AG20443 (cell line): ENCODE data around the gene MBOAT1.

Source experiments
- DNase-seq: peaks from one replicate; pipeline ENCODE4 v3.0.0; 2012; ENCODE audit warnings: low spot score, mixed read lengths

MBOAT1 gene

DNA sequence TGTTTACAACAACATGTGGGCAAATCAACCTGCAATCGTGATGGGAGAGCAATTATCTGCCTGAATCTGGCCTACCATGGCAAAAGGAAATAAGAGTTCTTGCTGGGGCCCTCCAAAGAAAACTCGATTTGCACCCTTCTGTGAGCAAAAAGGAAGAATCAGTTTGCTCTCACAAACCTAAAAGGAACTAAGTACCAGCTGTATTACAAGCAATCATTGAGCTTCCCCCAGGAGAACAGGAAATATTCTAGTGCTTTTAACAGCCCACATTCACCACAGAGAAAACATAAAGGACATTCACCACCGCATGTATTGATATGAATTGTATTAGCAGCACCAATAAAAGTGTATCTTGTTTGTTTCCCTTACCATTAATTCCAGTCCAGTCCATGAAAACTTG, 75.0 kb downstream of the MBOAT1 start:
- no peak for DNase-seq

DNA sequence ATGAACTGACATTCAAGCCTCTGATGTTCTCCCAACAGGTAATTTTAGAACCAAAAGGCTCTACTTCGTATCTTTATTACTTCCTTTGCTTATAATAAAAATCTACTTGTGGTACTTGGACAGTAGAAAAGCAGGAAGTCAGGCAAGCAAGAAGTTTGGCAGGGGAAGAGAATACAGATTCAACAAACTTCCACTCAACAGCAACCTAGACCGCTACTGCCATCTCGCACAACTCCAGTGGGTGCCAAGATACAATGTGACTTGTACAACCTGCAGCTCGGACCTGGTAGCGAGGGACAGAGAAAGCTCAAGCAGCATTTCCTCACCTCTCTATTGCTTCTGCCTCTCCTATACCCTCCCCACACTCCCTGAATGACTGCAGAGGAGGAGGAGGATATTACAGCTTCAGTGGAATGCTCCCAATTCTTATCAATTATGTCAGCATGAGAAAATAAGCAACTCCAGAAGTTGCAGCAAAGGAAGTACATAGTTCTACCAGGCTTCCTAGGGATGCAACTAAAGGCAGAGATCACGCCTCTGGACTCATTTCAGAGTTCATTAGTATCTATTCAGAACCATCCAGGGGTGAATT, 76.5 kb downstream of the MBOAT1 start:
- DNase-seq = no peak

DNA sequence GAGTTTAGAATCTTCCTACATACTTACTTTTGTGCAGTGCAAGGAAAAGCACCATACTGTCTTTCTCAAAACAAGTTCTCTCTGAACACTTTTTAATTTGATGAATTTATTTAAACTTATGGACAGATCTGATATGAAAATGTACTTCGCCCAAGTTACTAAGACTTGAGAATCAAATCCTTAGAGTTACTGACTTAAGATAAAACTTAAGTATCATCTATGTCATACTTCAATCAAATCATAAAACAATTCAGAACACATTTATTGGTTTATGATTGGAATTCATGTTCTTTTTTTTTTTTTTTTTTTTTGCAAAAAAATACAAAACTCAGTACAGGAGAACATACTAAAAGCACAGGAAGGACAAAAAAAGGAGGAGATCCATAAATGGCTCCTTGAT, 77.7 kb downstream of the MBOAT1 start:
- DNase-seq = no peak

DNA sequence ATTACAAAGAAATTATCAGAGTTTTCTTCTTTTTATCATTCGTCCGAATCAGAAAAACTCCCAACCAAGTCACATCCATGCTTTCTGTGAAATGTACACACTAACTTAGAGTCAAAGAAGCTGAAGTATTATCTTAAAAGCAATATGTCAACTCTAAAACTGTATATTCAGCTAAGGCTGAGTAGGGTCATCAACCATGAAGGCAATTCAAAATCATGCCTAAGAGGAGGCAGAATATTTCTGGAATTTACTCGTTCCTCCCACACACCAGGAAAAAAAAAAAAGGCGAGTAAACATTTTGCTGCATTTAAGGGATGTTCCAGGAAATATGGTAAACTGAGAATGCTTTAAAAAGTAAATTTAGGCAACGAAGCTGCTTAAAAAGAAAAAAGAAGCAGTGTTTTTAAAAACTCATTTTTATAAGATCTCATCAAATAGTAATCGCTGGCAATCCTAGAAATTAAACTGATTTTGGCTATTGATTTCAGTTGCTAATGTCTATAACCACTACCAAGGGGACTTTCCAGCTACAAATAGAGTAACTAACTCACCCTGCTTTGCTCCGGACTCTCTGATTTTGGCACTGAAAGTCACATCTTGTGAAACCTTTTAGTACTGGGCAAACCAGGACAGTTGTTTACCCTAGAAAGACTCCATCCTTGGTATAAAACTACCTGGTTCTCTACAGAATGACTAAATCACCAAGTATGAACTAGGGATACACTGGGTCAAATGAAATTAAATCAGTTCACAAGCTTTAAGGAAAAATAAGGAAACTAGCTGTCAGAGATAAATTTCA, 82.8 kb downstream of the MBOAT1 start:
- no peak for DNase-seq

DNA sequence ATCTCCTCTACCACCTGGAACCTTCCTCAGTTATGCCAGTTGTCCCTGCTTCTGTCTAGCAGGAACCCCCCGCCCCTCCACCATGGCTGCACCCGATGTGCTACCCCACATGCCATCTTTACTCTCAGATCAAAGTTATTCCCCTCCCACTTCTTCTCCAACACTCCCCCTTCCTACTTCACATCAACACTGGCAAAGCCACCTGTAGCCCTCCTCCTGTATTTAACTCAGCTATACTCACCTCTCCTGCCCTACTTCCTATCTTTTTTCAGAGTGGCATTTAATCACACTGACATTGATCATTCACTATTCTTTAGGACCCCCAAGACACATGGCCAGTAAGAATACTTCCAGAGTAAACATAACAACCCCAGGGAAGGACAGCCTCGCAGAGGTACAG, 84.3 kb downstream of the MBOAT1 start:
- DNase-seq = no peak

DNA sequence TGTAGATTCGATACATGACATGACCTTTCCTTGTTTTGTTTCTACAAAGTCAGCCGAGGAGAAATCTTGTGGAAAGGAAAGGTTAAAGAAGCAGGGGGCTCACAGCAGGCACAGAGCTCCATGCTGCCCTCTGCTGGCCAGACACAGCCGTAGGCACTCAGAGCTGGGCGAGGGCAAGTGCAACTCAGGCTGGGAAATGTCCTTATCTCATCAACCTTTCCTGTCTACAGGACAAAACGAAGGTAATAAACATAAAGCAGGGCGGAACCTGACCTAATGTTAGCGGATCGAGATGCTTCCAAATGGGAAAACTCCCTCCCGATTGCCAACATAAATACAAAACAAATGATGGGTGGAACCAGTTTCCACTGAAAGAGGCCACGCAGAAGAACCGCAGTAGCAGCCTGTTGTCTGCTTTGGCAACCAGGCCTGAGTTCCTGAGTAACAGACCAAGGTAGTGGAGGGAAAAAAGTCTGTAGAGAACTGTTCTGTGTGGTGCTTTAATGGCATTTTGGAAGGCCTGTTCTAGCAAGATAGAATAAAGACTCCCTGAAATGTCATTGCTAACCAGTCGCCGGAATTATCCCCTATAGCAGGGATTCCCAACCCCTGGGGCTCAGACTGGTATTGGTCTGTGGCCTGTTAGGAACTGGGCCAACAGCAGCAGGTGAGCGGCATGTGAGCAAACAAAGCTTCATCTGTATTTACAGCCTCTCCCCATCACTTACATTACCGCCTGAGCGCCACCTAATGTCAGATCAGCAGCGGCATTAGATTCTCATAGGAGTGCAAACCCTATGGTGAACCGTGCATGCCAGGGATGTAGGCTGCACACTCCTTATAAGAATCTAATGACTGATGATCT, 85.2 kb downstream of the MBOAT1 start:
- DNase-seq = peak; percentile 84

DNA sequence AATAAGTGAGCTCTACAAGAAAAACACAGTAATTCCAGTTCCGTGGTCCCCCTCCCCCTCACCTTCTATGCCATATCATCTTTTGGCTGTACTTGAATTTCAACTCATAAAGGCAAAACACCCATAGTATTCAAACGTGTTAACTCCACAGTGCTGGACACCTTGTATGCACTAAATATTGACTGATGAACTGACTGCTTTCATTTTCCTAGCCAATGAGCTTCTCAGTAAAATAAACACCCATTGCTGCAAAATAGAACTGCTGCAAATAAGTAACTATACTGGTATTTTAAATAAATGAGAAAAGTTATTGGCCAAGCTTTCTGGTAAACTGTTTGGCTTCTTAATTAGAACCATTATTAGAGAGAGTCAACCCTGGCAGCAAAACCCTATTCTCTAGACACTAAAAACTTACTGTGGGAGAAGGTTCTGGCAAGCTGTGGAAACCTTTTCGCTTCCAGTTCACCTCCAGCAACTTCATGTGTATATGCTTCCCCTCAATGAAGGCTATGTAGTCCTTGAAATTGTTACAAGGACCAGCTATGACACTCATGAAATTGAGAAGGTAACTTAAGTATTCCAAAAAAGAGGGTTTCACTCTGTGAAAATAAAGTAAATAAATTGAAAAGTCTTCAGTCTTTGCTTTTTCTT, 86.0 kb downstream of the MBOAT1 start:
- DNase-seq = no peak

DNA sequence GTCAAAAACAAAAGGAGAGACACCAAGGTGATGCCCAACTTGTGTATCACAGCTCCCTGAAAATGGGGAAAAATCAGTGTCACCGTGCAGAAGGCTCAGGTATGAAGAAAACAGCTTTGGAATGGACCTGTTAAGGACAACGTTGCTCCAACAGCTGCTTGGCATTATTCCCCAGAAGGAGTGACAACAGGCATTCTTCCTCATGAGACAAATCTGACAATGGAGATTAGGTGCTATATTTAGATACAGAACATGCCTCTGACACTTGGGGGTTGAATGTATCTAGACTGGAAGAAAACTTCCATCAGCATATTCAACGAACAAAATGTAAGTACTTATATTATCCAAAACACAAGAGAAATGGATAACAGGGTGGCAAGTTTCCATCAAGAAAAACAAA, 87.7 kb downstream of the MBOAT1 start:
- DNase-seq = no peak

DNA sequence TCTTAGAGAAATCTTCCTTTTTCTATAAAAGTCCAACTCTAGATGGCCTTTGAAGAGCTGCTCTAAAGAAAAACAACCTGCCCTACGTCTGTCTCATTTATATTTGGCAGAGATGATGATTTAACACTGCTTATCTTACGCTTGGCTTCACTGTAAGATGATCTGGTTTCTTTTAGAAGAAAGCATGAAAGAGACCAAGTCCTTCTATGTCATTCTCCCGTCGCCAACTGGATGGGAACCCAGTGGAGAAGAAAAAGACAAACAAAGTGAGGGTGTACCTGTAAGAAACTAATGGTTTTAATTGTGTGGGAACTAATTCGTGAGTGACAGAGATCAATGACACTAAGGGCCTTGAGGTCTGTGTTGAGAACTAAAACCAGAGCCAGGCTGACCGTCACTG, 92.8 kb downstream of the MBOAT1 start:
- no peak for DNase-seq

DNA sequence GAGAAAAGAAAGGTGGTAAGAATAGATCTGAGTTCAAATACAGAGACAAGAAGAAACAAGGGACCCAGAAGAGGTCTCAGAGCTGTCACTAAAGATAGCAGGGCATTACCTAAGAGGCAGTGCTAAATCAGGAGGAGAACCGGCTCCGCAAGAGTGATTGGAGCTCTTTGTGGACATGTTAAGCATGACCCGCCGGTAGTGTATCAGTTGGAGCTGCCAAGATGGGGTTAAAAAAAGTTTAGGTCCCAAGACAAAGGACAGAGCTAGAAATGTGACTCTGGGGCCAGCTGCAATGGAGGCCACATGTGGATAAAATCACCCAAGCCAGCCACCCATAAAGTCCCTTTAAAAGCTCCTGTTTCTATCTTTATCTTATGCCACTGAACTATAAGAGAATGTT, 93.4 kb downstream of the MBOAT1 start:
- DNase-seq = no peak

DNA sequence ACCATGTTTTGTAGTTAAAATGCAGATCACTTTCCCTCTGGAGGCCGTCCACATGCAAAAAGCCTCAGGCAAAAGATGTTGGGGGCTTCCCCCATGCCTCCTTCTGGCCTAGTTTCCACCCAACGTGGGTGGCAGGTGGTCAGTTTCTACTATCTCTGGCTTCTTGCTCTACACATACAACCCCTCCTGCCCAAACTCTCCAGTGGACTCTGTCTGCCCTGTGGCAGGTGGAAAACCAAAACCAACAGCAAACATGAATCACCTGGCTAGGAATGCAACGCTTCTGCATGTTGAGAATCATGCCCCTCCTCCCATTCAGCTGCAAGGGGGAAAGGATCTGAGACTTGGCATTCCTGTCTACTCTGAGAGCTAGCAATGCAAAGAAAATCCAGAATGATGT, 94.8 kb downstream of the MBOAT1 start:
- DNase-seq = no peak

DNA sequence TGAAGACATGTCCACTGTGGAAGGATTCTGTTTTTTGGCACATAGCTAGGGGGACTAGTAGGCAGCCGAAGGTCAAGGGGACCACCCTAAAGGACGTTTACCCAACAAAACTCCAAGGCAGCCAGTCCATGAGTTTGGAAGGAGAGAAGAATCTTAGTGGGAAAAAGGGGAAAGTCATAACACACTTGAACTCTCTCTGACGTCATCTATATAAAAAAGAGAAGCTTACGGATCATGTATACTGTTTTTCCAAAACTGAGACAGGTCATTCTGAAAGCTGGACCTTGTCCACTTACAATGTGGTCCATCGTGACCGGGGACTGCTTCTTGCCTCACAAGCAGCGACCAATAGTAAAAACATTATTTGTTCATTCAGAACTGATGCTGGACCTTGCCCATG, 95.5 kb downstream of the MBOAT1 start:
- no peak for DNase-seq

DNA sequence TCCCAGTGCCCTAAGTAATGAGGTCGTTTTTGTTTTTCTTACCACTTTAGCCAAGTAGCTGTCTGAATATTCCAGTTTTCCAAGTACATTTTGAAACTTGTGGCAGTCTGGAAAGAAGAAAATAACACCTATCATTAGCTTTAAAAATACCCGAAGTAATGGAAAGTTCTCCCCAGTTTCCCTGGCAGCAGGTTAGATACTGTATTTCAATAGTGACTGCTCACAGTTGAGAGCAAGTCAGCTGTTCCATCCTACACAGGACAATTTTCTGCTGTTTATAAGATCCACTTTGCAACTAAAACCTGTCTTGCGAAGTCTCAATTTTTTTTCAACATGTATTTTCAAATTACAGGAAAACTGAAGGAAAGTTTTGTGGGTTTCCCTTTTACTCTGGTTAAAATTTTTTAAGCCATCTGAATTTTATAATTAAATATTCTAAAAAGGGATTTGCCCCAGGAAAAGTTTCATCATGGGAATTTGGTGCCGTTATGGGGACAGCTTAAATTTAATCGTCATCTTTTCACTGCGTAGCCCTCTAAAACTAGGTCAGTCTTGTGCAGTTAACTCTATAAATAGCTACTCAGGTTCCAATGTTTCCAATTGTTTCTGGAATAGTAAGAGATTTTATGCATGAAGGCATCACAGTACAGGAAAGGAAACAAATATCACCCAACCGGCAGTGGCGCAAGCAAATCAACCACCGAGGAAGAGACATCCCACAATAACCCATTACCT, 96.9 kb downstream of the MBOAT1 start:
- DNase-seq = no peak

DNA sequence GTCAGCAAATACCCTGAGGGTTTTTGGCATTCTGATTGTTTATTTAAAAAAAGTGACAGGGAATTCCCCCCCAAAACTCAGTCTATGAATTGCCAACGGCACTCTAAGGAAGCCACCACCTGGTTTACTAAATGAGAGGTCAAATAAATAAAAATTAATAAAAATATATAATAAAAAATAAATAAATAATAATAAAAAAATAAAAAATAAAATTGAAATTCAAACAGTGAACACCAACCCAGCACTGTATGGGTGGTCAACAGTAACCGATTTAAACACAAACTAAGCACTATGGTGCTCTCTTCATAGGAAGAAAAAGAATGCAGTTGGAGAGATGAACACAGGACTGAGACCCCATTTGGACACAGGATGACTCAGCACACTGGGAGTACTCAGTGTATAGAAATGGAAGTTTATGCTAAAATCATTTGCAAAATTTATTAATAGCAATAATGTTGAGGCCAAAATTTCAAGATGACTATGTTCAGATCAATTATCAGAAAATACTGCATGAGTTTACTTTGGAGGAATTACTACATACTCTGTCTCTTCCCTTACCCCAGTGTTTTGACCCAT, 98.5 kb downstream of the MBOAT1 start:
- DNase-seq = no peak

DNA sequence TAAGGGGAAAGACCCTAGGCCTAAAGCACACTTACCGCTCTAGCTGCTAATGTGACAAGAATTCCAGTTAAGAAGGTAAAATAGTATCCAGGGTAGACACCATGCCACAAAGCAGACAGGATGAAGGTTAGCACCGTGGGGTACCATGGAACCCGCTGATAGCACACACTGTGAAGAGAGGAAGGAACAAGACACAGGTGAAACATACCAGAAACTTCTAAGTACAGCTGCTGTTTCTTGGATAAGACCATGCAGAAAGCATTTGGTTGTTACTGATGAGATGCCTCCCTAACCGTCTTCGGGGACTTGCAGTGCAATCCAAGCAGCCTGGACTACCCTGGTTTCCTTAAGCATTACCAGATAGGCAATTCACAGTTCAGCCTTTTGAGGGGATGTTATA, 99.4 kb downstream of the MBOAT1 start:
- DNase-seq = no peak

DNA sequence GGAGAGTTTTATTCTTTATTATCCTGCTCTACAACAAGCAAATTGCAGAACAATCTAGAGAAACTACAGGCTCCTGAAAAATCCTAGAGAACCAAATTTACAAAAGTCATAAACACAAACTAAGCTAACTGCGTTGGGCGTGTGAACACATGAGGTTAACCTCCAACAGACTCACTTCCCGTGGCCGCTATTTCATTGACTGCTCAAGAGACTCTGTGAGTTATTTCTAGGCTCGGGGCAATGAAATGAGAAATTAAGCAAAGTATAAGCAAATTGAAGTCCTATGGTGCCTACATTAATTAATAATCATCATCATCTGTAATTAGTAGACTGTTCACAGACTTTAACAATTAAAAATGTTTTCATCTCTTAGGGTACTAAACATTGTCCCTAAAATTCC, 100.0 kb downstream of the MBOAT1 start:
- no peak for DNase-seq

DNA sequence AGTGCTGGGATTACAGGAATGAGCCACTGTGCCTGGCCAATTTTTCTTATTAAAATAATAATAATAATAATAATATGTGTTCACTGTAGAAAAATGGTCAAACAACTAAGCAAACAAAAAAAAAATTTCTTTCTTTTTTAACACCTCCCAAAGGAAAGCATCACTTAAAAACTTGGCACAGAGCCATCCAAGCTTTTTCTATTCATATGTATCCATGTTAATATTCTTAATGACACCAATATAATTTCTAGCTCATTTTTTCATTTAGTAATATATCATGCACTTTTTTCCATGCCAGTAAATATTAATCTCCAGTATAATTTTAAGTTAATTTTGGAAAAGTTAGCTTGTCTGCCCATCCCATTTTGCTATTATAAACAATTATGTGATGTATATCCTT, 101.8 kb downstream of the MBOAT1 start:
- no peak for DNase-seq

DNA sequence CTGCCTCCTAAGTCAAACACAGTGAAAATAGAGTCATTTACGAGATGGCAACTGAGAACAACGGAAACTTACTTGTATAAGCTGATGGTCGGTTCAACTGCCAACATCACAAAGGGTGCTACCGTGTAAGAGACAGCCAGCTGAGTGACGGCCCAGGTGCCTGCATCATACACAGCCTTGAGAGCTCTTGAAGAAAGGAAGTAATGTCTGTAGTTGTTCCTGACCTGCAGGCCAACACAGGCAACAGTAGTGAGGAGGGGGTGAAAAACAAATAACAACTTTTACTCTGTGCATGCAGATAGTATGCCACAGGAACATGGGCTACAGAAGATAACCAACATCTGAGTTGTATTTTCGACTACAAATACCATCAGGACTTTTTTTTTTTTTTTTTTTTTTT, 102.7 kb downstream of the MBOAT1 start:
- DNase-seq = no peak

DNA sequence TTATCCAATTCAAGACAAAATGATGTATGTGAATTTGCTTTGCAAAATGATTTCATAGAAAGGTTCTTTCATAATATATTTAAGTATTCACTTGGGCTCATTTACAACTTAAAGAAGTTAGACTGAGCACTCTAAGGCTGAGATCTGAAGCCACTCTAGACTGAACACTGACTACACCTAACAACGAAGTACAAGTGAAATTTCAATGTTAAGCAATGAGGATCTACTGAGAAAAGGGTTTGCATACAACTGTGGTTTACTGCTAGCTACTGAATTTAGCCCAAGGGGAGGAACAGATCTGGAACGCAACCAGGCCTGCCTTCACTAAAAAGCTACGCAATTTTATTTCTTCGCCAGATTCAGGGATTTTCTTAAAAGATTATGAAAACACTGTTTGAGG, 106.4 kb downstream of the MBOAT1 start:
- no peak for DNase-seq

DNA sequence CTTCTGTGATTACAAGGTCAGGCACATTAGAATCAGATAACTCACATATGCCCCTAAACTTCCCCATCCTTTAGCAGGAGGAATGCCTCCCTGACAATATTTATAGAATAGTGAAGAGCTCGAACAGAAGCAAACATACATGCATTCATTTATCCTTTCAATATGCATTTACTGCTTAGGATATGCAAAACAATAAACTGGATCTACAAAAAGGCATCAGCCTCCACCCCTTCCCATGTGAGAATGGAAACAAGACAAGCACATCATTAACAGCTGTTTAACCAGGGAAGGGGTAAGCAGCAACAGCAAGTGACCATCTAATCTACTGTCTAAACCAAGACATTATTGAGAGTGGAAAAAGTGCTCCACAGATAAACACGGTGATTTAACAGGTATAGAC, 107.6 kb downstream of the MBOAT1 start:
- DNase-seq = no peak

DNA sequence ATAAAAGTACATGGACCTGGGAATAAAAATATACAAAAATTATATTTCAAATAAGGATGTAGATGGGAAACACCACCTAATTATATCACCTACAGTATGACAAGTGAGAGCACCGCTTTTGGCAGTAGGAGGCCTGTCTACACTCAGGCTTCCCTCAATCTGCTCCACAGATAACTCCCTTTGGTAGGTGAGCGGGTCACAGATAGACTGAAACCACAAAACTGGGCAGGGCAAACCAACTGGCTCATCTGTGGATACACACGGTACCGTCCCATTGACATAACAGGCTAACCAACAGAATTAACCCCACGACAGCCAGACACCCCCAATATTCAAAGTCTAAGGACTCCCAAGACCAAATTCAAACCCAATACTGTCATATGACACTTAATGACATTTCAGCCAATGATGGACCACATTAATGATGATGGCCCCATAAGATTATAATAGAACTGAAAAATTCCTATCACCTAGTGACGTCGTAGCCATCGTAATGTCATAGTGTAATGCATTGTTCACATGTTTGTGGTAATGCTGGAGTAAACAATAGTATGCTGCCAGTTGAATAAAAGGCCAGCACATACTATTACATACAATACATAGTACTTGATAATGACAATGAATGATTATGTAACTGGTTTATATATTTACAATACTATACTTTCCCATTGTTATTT, 109.7 kb downstream of the MBOAT1 start:
- no peak for DNase-seq
